SH-SY5Y (cell line): Measurements from ENCODE around the gene ZNF212.

Experiments
- GATA2 ChIP-seq: IDR thresholded peaks from 2 replicates; pipeline ENCODE4 v1.6.1; 2011; ENCODE audit warnings: mild to moderate bottlenecking, low read depth, low read length
- GATA3 ChIP-seq: IDR thresholded peaks from 2 replicates; pipeline ENCODE4 v1.6.1; 2011; ENCODE audit warnings: low read depth, mild to moderate bottlenecking, low read length, moderate library complexity

DNA sequence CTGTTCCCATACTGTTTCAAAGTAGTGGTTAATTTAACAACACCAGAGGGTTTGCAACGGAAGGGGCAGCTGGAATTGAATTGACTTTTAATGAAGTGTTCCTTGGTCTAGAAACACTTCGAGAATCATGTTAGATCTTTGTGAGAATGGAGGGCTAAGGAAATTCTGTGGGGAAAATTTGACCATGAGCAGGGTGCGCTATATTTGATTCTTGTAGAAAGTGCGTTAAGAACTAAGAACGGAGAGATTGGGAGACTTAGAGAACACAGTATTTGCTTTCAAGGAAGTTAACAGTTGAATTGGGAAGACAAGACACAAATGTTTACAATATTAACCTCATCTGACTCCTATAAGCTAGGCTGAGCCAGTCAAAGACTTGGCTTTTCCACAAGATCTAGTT, 1.2 kb downstream of the ZNF212 start:
- TF ChIP-seq GATA3 (no peak), GATA2 (no peak)
